GM15510 (cell line): ENCODE data around the gene KCNMB2.

Experiments
- POLR2A ChIP-seq: IDR thresholded peaks from 3 replicates; pipeline ENCODE4 v1.6.1; 2011; ENCODE audit warnings: borderline replicate concordance; ENCODE audit not compliant: insufficient read length; ENCODE audit errors: extremely low read depth

KCNMB2 gene

DNA sequence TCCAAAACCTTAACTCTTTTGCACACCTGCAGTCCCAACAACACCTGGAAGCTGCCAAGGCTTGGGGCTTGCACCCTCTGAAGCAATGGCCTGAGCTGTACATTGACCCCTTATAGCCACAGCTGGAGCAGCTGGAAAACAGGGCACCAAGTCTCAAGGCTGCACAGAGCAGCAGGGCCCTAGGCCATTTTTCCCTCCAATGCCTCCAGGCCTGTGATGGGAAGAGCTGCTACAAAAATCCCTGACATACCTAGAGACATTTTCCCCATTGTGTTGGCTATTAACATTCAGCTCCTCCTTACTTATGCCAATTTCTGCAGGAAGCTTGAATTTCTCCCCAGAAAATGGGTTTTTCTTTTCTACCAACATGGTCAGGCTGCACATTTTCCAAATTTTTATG is 304.4 kb downstream of the KCNMB2 start:
- no peak for TF ChIP-seq POLR2A

DNA sequence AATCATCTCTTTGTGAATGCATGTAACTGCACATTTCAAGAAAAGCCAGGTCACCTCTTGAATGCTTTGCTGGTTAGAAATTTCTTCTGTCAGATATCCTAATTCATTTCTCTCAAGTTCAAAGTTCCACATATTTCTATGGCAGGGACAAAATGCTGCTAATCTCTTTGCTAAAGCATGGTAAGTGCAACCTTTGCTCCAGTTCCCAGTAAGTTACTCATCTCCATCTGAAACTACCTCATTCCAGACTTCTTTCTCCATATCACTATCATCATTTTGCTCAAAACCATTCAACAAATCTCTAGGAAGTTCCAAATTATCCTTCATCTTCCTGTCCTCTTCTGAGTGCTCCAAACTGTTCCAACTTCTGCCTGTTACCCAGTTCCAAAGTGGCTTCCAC is 304.8 kb downstream of the KCNMB2 start:
- no peak for TF ChIP-seq POLR2A

DNA sequence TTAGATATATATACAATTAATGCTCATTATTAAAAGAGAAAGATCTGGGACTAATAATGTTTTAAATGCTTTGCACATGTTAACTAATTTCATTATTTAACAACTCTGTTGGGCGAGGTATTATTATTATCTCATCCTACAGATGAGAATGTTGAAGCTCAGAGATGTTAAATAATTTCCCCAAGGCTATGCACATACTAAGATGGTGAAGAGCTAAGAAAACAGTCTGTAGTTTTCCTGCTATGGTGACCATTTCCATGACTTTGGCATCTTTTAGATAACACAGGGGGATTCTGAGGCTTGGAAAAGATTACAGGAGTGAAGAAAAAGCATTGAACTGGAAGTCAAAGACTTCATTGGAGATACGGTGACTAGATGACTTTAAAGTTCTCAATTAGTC is 308.7 kb downstream of the KCNMB2 start:
- no peak for TF ChIP-seq POLR2A

DNA sequence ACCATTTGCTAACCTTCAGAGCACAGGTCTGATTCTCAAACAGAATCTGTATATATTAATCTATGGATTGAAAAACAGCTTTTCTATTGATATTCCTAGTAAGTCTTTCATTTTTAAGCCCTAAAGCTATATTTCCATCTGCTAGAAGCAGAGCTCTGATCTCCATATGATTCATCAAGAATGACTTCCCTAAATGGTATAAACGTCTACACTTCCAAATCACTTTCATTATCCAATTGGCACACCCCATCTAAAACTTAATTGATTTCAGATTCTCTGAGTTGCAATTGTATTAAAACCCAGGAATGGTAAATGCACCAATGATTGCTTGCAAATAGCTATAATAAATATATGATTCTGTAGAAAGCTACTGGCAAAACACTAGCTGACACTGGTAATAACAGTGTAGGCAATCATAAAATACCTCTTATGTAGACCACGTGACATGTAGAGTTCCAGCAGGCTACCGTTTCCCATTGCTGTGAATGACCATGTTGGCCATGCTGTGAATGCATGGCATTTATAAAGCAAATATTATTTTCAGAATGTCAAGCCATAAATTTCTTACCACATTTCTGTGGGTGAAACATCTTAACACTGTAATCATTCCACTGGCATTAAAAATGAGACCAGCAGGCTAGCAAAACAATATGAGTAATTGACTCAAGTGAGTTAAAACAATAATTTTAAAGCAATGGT is 309.3 kb downstream of the KCNMB2 start:
- TF ChIP-seq POLR2A: no peak

DNA sequence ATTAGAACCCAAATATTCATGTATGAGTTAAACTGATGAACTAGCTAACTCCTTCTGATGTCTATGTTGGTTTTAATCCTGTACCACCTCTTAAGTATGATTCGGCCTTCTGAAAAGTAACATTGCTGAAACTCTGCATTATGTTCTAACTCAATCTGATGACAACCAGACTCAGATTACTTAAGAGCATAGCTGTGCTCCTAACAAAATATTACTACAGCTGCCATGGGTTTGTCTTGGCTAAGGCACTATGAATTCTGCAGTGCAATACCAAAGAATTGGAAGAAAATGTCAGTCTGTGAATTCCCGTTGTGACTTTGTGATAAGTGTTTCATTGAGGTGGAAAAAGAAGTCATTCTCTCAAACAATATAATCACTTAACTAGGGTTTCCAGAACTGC is 311.0 kb downstream of the KCNMB2 start:
- TF ChIP-seq POLR2A: no peak

DNA sequence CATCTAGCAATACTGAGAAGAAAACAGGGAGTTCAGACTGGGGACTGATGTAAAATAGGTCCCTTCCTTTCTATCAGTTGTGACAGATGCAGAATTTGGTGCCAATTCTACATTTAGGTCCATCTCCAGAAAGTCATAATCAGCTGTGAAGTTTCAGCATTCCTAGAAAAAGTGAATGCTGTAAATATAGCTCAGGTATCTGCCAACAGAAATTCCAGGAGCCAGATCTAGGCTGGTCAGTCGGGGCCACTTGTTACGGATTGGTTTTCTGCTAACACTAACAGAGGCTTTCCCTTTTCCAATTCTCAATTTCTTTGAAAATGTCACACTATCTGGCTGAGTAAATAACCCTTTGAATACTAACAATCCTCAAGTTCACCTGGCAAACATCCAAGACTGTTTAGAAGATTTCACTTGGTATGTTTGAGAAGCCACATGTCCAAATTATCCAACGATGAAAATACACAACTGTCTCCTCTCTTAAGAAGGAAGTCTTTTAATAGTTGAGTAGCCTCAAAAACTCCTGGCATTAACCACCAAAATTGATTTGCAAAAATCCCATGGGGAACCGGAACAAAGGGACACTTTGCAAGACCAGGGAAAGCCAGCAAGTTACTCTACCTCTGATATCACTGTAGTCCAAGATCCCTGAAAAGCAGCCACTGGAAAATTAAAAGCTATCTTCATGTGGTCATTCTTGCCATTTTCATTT is 313.1 kb downstream of the KCNMB2 start:
- TF ChIP-seq POLR2A: no peak

DNA sequence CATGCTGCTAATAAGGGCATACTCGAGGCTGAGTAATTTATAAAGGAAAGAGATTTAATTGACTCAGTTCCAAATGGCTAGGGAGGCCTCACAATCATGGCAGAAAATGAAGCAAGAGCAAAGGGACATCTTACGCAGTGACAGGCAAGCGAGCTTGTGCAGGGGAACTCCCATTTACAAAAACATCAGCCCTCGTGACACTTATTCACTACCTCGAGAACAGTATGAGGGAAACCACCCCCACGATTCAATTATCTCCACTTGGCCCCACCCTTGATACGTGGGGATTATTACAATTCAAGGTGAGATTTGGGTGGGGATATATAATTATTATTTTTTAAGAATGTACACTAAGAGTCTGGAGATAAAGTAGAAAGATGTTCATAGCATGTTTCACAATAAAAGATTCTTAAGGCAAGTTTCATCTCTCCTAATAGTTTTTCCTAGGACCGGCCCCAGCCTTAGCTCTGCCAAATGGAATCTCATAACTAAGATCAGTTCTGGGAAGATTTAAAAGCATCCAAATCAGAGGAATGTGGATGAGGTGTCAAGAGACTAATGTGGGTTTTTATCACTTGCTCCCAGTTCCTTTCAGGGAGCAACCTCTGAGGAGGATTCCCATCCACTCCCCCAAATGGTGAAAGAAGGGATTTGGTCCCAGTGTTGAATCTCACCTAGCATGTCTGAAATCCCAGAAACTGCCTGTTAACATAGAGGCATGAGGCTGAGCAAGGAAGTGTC is 314.4 kb downstream of the KCNMB2 start:
- TF ChIP-seq POLR2A: no peak

DNA sequence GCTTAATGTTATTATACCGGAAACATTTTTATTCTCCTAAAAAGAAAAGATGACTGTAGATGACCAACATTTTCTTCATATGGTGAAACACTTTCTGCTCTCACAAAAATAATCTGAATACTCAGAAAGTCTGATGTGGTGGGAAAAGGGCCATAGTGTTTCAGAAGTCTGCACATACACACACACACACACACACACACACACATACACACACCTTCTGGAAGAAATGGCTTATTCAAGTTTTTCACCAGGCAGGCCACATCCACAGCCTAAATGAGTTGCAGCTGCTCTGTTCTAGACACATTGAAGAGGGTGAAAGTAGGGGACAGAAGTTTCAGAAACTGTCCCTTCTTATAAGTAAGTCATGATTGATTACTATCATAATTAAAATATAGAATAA is 315.3 kb downstream of the KCNMB2 start:
- TF ChIP-seq POLR2A: no peak

DNA sequence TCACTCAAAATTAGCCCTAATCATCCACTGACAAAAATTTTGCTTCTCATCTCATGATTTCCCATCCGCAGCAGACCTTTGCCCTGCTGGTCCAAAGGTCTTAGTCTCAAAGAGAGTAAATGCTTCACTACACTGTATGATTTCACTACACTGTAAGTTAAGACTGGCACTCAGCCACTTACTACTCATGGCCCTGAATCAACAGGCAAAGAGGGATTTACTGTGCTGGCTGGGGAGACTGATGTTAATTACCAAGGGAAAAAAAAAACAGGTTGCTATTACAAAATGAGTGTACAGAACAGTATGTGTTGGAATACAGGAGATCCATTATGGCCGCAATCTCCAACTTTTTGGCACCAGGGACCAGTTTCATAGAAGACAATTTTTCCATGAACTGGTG is 320.6 kb downstream of the KCNMB2 start:
- TF ChIP-seq POLR2A: no peak

DNA sequence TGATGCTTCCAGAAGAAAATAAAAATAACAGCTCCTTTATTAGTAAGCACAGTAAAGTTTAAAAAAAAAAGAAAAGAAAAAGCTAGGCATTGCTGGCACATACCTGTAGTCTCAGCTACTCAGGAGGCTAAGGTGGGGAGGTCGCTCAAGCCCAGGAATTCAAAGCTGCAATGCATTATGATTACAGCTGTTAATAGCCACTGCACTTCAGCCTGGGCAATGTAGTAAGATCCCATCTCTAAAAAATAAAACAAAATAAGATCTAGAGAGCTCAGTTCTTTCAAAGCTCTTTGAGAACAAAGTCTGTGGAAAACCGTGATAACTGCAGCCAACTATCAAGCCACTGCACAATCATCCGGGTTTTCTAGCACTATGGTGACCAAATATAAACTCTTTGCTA is 323.1 kb downstream of the KCNMB2 start:
- TF ChIP-seq POLR2A: no peak

DNA sequence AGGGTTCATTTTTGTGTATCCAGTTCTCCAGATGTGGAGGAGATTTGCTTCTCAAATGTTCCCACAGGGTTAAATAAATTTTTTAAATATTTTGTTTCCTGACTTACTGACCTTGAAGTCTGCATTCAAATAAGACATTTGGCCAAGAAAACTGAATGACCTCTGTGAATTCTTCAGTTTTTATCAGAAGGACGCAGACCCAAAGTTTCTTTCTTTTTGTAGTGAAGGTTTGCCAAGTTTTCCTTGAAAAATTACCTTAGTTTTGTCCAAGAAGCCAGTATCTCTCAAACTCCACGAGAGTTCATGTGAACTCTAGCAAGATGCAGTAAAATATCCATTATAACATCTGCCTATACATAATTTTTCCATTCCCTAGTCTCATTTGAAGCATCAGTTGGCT is 332.4 kb downstream of the KCNMB2 start:
- TF ChIP-seq POLR2A: no peak

DNA sequence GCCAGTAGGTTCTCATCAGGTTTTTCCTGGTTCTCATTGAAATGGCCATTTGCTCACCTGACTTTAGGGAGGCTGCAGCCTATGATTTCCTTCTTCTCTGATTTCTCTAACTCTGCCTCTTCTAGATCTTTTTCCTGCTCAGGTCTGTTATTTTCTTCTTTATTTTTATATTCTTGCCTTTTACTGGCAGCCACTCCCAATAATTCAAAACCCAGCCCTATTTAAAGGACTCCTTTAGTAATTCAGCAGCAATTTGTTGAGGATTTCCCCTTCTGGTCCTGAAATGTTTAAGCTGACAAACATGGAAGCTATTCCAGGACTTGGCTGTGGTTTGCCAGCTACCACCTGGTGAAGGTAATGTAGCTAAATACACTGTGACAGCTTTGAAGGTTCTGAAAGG is 333.8 kb downstream of the KCNMB2 start:
- no peak for TF ChIP-seq POLR2A

DNA sequence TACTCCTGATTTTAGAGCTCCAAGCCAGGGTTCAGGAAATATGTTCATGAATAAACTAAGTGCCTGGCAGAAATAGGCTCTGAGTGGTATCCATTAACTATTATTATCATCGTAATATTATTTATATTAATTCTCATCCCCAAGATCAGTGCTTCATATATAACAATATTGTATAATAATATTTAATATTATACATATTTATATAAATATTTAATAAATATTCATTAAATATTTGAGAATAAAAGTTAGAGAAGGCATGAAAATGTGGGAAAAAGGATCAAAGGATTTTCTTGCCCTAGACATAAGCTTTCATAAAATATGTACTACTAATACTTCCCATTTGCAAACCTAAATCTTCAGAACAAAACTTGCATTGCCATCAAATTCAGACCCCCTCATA is 338.9 kb downstream of the KCNMB2 start:
- no peak for TF ChIP-seq POLR2A

DNA sequence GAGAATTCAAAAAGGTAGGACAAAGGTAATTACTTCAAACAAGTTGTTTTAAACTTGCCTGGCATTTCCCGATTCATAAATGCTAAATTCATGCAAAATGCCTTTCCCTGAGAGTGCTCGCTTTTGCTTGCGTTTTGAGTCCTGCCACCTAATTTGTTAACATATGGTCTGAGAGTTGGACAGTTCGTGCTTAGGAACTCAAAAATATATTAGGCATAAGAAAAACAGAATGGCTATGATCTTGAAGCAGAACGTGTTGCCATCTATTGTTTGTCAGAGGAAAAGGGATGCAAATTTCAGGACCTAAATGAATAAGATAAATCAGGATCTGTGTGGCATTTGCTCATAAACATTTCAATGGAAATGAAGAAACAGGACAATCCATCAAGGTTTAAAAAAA is 339.6 kb downstream of the KCNMB2 start:
- no peak for TF ChIP-seq POLR2A

DNA sequence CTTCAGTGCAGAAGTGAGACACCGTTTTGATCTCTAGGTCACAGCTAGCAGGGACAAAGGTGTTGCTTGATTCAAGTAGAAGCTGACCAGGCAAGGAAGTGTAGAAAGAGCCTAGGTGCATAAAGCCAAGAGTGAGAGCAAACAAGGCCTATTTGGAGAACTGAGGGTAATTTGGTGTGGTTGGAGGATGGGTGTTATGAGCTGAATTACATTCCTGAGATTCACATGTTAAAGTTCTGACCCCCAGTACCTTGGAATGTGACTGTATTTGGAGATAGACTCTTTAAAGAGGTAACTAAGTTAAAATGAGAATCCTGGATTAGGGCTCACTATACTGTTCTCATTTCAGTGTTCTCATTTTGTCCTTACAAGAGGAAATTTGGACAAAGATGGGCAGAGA is 344.0 kb downstream of the KCNMB2 start:
- no peak for TF ChIP-seq POLR2A
